Neuronal stem cell (in vitro differentiated cells): ENCODE data around the gene FMO1.
"Not testable (repeated sequence)": the region's sequence is repeated elsewhere in the genome, so short reads cannot be mapped to it uniquely, and the experiment has no call there.

Experiments used
- DNase-seq: peaks from one replicate; pipeline ENCODE4 v3.0.0-alpha.2; 2013; ENCODE audit warnings: low spot score
- H2AFZ ChIP-seq: one replicate; pipeline ENCODE4 v1.6.1; 2013; ENCODE audit warnings: mild to moderate bottlenecking, low read length, inconsistent platforms
- H2AK5ac ChIP-seq: 2 replicates; pipeline ENCODE4 v1.6.1; 2013; ENCODE audit warnings: low read depth, mild to moderate bottlenecking, inconsistent platforms, low read length, moderate library complexity, mixed read lengths
- H2BK120ac ChIP-seq: 2 replicates; pipeline ENCODE4 v1.6.1; 2013; ENCODE audit warnings: low read depth, mild to moderate bottlenecking, inconsistent platforms, low read length, moderate library complexity, mixed read lengths
- H2BK12ac ChIP-seq: one replicate; pipeline ENCODE4 v1.6.1; 2013; ENCODE audit warnings: low read length, inconsistent platforms
- H2BK15ac ChIP-seq: 2 replicates; pipeline ENCODE4 v1.6.1; 2013; ENCODE audit warnings: mild to moderate bottlenecking, low read length, inconsistent platforms, mixed read lengths
- H2BK5ac ChIP-seq: one replicate; pipeline ENCODE4 v1.6.1; 2013; ENCODE audit warnings: inconsistent platforms, mild to moderate bottlenecking, low read length, moderate library complexity
- H3K14ac ChIP-seq: one replicate; pipeline ENCODE4 v1.6.1; 2013; ENCODE audit warnings: low read length, inconsistent platforms
- H3K18ac ChIP-seq: 2 replicates; pipeline ENCODE4 v1.6.1; 2013; ENCODE audit warnings: low read length, inconsistent platforms
- H3K23ac ChIP-seq: 2 replicates; pipeline ENCODE4 v1.6.1; 2013; ENCODE audit warnings: low read depth, mild to moderate bottlenecking, mixed read lengths, low read length, inconsistent platforms; ENCODE audit not compliant: poor library complexity
- H3K27ac ChIP-seq: replicated peaks from 3 replicates; pipeline ENCODE4 v1.5.1; 2013; ENCODE audit warnings: low read length, inconsistent platforms
- H3K27me3 ChIP-seq, 3 experiments: 2 replicates each; pipeline ENCODE4 v1.6.1; 2013; ENCODE audit warnings: low read length in 3 of 3, mild to moderate bottlenecking in 2 of 3, inconsistent platforms in 1 of 3, low read depth in 1 of 3, mixed read lengths in 1 of 3, moderate library complexity in 1 of 3; ENCODE audit not compliant: control insufficient read depth in 3 of 3, insufficient read depth in 3 of 3
- H3K36me3 ChIP-seq, 2 donors: replicated peaks in 1 of 2; 2 replicates each; pipeline ENCODE4 v1.6.1; 2013; ENCODE audit warnings: low read length in 2 of 2; ENCODE audit not compliant: control insufficient read depth in 2 of 2, insufficient read depth in 2 of 2
- H3K4ac ChIP-seq: 2 replicates; pipeline ENCODE4 v1.6.1; 2013; ENCODE audit warnings: inconsistent platforms, mild to moderate bottlenecking, low read length, moderate library complexity
- H3K4me1 ChIP-seq, 2 donors: 1 replicate in 1 of 2; 2 replicates in 1 of 2; pipeline ENCODE4 v1.6.1; 2013; ENCODE audit warnings: low read length in 2 of 2, low read depth in 1 of 2; ENCODE audit not compliant: control insufficient read depth in 2 of 2, insufficient read depth in 1 of 2
- H3K4me2 ChIP-seq: one replicate; pipeline ENCODE4 v1.6.1; 2013; ENCODE audit warnings: mild to moderate bottlenecking, low read length, inconsistent platforms; ENCODE audit not compliant: insufficient read depth, poor library complexity, severe bottlenecking
- H3K4me3 ChIP-seq, 2 donors: 2 replicates each; pipeline ENCODE4 v1.5.1; 2013; ENCODE audit warnings: low read length in 2 of 2, mild to moderate bottlenecking in 2 of 2, inconsistent platforms in 1 of 2, moderate library complexity in 1 of 2
- H3K79me1 ChIP-seq: one replicate; pipeline ENCODE4 v1.6.1; 2013; ENCODE audit warnings: low read depth, mild to moderate bottlenecking, inconsistent platforms, low read length, moderate library complexity
- H3K9ac ChIP-seq: one replicate; pipeline ENCODE4 v1.6.1; 2013; ENCODE audit warnings: mild to moderate bottlenecking, low read depth, low read length, inconsistent platforms; ENCODE audit not compliant: poor library complexity
- H3K9me3 ChIP-seq, 2 donors: replicated peaks in 1 of 2; 2 replicates each; pipeline versions ENCODE3 to v1.6.1; 2013; ENCODE audit warnings: low read length in 2 of 2, mild to moderate bottlenecking in 2 of 2, inconsistent platforms in 1 of 2, low read depth in 1 of 2, mixed read lengths in 1 of 2, moderate library complexity in 1 of 2; ENCODE audit not compliant: control insufficient read depth in 2 of 2, insufficient read depth in 1 of 2
- H4K8ac ChIP-seq: one replicate; pipeline ENCODE4 v1.6.1; 2013; ENCODE audit warnings: low read depth, mild to moderate bottlenecking, inconsistent platforms, low read length, moderate library complexity
- H4K91ac ChIP-seq: one replicate; pipeline ENCODE4 v1.6.1; 2013; ENCODE audit warnings: low read length, low read depth, mild to moderate bottlenecking, inconsistent platforms; ENCODE audit not compliant: poor library complexity
- WGBS, 2 donors: extraction: QIAGEN DNeasy Blood & Tissue Kit; methylation state at CpG; one replicate each; pipeline ENCODE4 v1.1.7; 2013; ENCODE audit warnings: missing lambda C conversion rate in 2 of 2, mixed read lengths in 1 of 2; ENCODE audit not compliant: insufficient read length in 2 of 2, insufficient replicate concordance in 1 of 2; ENCODE audit errors: extremely low coverage in 2 of 2; 5-methylcytosine and 5-hydroxymethylcytosine counted together

FMO1 gene

GRCh38 chr1:171290621-171291020, 42.3 kb downstream of the FMO1 start:
- no peak overlapping the region for H2BK15ac ChIP-seq
- H2BK120ac ChIP-seq = no peak overlapping the region
- H2BK5ac ChIP-seq = no peak overlapping the region
- no peak overlapping the region for H4K91ac ChIP-seq
- no peak overlapping the region for H3K9ac ChIP-seq
- H3K9me3 ChIP-seq = no peaks in the 10 kb centered on the region
- no peak overlapping the region for H2BK12ac ChIP-seq
- no peak overlapping the region for H4K8ac ChIP-seq
- H3K4me2 ChIP-seq = no peak overlapping the region
- H3K4me3 ChIP-seq = no peak overlapping the region
- no peaks in the 10 kb centered on the region for H3K36me3 ChIP-seq
- H2AFZ ChIP-seq = no peak overlapping the region
- H3K79me1 ChIP-seq = no peaks in the 10 kb centered on the region
- no peaks in the 10 kb centered on the region for H3K4me1 ChIP-seq
- no peak overlapping the region for H3K14ac ChIP-seq
- no peak overlapping the region for H3K4ac ChIP-seq
- H3K18ac ChIP-seq = no peak overlapping the region
- WGBS, 2 donors = no CpG with 5 or more reads among the region's 2 CpGs
- no peak overlapping the region for H3K23ac ChIP-seq
- no peak overlapping the region for H2AK5ac ChIP-seq
- H3K27ac ChIP-seq = no peak overlapping the region
- H3K27me3 ChIP-seq = no peaks in the 10 kb centered on the region
- no peak for DNase-seq

- no peak overlapping the region for H2BK12ac ChIP-seq
- no peak overlapping the region for H3K14ac ChIP-seq
- no peak overlapping the region for H3K9ac ChIP-seq
- H3K27me3 ChIP-seq = no peaks in the 10 kb centered on the region
- no peak for DNase-seq
- H3K27ac ChIP-seq = no peak overlapping the region
- no peak overlapping the region for H4K91ac ChIP-seq
- no peak overlapping the region for H2BK120ac ChIP-seq
- no peak overlapping the region for H3K4me2 ChIP-seq
- H3K79me1 ChIP-seq = no peaks in the 10 kb centered on the region
- H2AK5ac ChIP-seq = no peak overlapping the region
- no peak overlapping the region for H3K4ac ChIP-seq
- no peak overlapping the region for H2AFZ ChIP-seq
- H3K4me3 ChIP-seq = no peak overlapping the region
- no peak overlapping the region for H2BK15ac ChIP-seq
- H3K23ac ChIP-seq = no peak overlapping the region
- no peaks in the 10 kb centered on the region for H3K36me3 ChIP-seq
- no peak overlapping the region for H2BK5ac ChIP-seq
- no CpG with 5 or more reads among the region's 1 CpG for WGBS, 2 donors
- no peaks in the 10 kb centered on the region for H3K4me1 ChIP-seq
- H3K9me3 ChIP-seq = no peaks in the 10 kb centered on the region
- H4K8ac ChIP-seq = no peak overlapping the region
- no peak overlapping the region for H3K18ac ChIP-seq
Observed at GRCh38 chr1:171292799-171293198, 44.5 kb downstream of the FMO1 start.

- H3K4ac ChIP-seq, H2BK5ac ChIP-seq, H3K4me3 ChIP-seq, H3K18ac ChIP-seq, H3K9ac ChIP-seq, H2BK120ac ChIP-seq, H3K27ac ChIP-seq, H3K14ac ChIP-seq, DNase-seq, H3K36me3 ChIP-seq, H2BK12ac ChIP-seq, H4K91ac ChIP-seq, H2AK5ac ChIP-seq, H3K79me1 ChIP-seq, H2BK15ac ChIP-seq, H3K4me2 ChIP-seq, H2AFZ ChIP-seq, H3K9me3 ChIP-seq, H3K23ac ChIP-seq, H3K27me3 ChIP-seq, H4K8ac ChIP-seq, H3K4me1 ChIP-seq: not testable (repeated sequence)
- no CpG with 5 or more reads among the region's 7 CpGs for WGBS, 2 donors
Observed at GRCh38 chr1:171295383-171295782, 47.1 kb downstream of the FMO1 start.

GRCh38 chr1:171295821-171296220, 47.5 kb downstream of the FMO1 start:
- H3K4me3 ChIP-seq = no peak overlapping the region
- no peak overlapping the region for H2BK15ac ChIP-seq
- H2BK5ac ChIP-seq = no peak overlapping the region
- no peak overlapping the region for H2BK12ac ChIP-seq
- H3K14ac ChIP-seq = no peak overlapping the region
- H2AK5ac ChIP-seq = no peak overlapping the region
- H3K27ac ChIP-seq = no peak overlapping the region
- no peaks in the 10 kb centered on the region for H3K36me3 ChIP-seq
- no peaks in the 10 kb centered on the region for H3K79me1 ChIP-seq
- H3K4me1 ChIP-seq = no peaks in the 10 kb centered on the region
- no peak overlapping the region for H3K4me2 ChIP-seq
- no peak overlapping the region for H4K91ac ChIP-seq
- no peak overlapping the region for H3K18ac ChIP-seq
- no peak overlapping the region for H4K8ac ChIP-seq
- no peak overlapping the region for H3K23ac ChIP-seq
- H3K4ac ChIP-seq = no peak overlapping the region
- no peak overlapping the region for H3K9ac ChIP-seq
- WGBS, 2 donors = no CpG with 5 or more reads among the region's 3 CpGs
- peaks cover 0 to 2% of the 10 kb centered on the region in 2 donors for H3K9me3 ChIP-seq
- no peak overlapping the region for H2AFZ ChIP-seq
- DNase-seq = no peak
- no peak overlapping the region for H2BK120ac ChIP-seq
- H3K27me3 ChIP-seq = no peaks in the 10 kb centered on the region
